ENCODE results near the gene KIAA1958.
A peak's percentile ranks its signal among the peaks of the same experiment; 100 is the strongest.
"Not testable (repeated sequence)": the region's sequence is repeated elsewhere in the genome, so short reads cannot be mapped to it uniquely, and the experiment has no call there.

KIAA1958 gene

DNA sequence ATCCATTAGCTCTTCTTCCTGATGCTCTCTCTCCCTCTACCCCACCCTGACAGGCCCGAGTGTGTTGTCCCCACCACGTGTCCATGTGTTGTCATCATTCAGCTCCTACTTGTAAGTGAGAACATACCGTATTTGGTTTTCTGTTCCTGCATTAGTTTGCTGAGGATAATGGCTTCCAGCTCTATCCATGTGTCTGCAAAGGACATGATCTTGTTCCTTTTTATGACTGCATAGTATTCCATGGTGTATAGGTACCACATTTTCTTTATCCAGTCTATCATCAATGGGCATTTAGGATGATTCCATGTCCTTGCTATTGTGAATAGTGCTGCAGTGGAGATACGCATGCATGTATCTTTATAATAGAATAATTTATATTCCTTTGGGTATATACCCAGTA is 186.6 kb downstream of the KIAA1958 start:
- DNase-seq: not testable (repeated sequence)

DNA sequence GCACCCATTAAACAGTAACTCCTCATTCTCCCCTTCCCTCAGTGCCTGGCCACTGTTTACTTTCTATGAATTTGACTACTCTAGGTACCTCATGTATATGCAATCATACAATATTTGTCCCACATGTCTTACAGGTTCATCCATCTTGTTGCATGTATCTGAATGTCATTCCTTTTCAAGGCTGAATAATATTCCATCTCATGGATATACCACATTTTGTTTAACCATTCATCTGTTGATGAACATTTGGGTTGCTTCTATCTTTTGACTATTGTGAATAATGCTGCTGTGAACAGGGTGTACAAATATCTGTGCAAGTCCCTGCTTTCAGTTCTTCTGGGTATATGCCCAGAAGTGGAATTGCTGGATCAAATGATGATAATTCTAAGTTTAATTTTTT is 190.4 kb downstream of the KIAA1958 start:
- DNase-seq: no peak

DNA sequence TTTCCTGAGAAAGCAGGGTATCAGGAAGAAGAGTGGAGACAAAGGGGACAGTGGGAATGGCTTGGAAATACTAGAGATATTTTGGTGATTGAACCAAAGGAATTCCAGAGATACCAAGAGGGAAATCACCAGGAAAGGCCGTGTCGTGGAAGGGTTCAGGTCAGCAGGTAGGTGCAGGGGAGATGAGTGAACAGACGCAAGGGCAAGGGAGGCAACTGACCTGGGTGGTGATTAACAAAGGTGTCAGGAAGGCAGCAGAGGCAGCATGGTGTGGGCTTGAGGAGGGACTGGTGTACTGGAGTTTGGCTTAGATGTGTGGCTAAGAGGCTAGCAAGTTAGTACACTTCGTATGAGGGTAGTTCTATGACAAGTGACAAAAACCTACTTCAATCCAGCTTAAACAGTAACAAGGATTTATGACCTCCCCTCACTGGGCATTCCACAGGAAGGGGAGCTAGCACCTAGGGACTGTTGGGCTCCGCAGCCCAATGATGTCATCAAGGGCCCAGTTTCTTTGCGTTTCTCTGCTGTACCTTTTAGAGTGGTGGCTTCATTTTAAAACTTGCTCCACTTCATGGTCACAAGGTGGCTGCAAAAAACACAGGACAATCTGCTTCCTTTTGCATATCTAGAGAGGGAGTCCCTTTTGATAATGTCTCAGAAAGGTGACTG is 194.2 kb downstream of the KIAA1958 start:
- DNase-seq: no peak

DNA sequence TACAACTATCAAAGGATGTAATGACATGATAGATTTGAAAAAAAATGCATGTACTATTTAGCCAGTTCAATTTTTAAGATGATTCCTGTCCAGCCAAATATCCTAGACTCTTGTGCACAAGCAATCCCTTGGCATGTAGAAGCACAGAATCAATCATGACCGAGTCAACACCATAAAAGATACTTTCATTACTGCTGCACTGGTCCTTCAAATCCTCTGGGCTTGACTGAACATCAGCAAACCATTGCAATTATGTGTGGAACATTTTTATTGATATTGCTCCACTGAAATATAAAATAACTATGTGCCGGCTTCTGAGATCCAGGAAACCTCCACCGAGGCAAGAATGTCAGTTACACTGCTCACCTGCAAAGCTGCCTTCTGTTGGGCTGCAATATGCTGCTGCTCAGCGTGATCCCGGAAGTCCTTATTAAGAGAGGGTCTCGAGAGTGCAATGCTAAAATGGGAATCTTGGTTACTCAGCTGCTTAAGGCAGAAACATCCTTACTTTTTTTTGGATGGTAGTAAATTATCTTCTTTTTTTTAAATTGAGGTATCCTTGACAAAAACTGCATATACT is 202.6 kb downstream of the KIAA1958 start:
- DNase-seq: no peak

DNA sequence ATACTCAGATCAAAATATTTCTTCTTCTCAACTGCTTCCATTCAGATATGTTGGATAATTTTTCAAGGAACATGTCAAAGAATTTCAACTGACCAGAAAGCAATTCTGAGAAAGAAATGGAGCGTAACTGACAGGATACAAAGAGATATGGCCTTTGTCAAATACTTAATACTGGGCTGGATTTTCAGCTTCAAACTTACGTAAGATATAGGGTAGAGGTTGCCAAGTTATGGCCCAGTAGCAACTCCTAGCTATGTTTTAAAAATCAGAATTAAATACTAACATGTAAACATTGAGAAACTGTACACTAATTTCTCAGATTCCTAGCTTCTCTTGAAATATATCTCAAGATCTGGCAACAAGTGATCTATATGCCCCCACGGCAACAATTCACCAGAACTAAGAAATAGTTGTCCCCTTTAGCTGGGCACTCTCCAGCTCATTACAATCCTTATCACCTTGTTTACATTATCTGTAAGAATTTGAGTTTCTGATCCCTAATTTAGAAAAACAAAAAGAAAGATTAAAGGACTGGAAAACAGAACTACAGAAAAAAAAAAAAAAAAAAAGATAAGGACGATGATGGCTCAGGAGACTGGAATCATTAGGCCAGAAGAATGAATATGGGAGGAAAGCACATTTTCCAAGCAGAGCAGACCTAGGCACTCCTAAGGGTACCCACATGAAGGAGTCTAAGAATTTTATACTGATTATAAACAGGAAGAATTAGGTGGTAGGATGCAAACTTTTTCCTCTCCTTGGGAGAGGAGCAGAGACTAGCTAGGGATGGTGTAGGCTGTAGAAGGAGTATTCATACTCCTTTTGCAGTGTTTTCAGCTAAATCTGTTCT is 208.3 kb downstream of the KIAA1958 start:
- DNase-seq: no peak

DNA sequence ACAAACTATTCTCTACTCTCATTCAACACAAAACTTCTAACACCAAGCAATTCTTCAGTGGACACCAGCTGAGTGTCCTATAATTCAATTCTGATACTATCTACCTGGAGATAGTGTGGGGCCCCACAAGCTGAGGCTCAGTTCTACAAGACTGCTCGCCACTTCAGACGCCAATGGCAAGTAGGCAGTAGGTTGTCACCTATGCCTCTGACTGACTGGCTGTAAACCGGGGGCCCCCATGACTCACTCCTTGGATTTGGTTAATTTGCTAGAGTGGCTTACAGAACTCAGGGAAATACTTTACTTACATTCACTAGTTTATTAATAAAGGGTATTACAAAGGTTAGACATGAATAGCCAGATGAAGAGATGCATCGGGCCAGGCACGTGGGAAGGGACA is 209.8 kb downstream of the KIAA1958 start:
- DNase-seq: no peak

DNA sequence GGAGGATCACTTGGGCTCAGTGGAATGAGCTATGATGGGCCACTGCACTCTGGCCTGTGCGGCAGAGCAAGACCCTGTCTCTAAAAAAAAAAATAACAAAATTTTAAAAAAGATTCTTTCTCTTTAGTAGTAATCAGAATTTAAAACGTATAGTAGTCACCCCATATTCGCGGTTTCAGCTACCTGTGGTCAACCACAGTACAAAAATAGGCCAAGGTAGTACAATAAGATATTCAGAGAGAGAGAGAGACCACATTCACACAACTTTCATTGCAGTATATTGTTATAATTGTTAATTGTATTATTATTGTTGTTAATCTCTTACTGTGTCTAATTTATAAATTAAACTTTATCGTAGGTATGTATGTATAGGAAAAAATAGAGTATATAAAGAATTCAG is 212.6 kb downstream of the KIAA1958 start:
- no peak for DNase-seq

DNA sequence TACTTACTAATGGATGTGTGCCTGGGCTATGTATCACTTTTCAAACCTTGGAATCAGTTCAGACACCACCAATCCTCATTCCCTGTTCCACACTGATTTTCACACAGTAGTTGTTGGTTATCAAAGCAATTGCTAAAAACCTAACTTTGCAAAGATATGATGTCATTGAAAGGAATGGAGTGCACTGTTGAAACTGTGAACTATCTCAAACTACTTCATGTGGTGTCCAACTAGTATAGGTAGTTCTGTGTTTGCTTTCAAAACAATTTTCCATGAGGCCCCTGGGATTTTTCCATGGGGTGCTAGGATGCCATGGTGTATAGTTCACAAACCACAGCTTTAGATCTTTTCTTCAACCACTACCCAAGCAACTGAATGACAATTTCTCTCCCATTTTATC is 213.5 kb downstream of the KIAA1958 start:
- DNase-seq: no peak

DNA sequence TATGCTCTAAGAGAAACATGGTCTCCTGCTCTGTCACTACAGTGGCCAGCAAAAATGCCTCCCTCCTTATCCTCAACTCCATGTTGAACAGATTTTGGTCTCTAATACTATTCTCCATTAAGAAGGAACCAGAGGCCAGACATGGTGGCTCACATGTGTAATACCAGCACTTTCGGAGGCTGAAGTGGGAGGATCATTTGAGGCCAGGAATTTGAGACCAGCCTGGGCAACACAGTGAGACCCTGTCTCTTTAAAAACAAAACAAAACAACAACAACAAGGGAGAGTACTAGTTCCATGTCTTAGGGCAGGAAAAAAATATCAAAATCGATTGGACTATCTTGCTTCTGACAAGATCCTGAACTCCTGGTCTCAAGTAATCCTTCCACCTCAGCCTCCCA is 216.7 kb downstream of the KIAA1958 start:
- DNase-seq: no peak

DNA sequence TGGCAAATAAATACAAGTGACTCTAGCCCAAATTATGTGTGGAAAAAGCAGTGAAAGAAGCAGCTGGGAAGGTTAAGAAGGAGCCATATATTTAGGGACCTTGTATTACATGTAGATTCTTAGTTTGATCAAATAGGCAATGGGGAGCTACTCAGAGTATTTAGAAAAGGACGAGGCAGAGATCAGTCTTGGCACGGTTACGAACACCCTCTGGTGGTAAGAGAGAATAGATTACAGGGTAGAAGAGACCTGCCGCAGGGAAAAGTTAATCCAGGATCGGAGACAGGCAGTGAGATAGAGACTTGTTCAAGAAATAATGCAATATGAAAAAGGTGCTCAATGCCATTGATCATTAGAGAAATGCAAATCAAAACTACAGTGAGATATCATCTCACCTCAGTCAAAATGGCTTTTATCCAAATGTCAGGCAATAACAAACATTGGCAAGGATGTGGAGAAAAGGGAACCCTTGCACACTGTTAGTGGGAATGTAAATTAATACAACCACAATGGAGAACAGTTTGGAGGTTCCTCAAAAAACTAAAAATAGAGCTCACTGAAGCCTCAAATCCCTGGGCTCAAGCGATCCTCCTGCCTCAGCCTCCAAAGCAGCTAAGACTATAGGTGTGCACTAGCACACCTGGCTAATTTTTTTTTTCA is 219.3 kb downstream of the KIAA1958 start:
- no peak for DNase-seq

DNA sequence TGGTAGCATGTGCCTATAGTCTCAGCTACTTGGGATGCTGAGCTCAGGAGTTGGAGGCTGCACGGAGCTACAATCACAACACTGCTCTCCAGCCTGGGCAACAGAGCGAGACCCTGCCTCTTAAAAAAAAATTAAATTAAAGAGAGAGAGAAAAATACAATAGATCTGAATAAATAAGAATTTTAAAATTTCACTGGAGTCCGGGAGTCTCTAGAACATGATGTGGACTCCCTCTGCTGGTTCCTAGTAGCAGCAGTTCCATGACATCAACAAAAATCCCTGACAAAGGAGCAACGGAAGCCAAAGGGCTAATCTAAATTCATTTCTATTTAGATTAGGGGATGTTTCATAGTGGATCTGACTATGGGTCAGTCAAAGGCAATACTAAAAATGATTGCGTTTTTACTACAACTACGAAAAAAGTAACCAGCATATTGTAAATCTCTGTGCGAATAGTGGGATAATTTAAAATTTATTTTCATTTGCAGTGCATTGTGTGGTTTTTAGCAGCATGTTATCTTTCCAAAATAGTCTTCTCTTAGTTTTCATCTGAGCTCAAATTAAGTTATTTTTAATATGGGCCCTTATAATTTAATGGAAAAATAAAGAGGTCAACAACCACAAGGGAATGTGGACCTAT is 224.5 kb downstream of the KIAA1958 start:
- no peak for DNase-seq

DNA sequence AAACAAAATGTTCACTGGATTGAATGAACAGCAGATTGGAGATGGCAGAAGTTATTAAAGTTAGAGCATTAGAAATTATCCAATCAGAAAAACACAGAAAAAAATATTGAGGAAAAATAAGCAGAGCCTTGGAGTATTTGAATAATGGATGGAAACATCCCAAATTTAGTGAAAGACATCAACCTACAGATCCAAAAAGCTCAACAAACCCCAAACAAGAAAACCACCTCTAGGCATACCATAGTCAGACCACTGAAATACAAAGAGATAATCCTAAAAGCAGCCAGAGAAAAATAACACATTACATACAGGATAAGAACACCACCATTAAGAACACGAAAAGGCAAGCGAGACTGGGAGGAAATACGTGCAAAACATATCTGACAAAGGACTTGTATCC is 226.1 kb downstream of the KIAA1958 start:
- DNase-seq: no peak

DNA sequence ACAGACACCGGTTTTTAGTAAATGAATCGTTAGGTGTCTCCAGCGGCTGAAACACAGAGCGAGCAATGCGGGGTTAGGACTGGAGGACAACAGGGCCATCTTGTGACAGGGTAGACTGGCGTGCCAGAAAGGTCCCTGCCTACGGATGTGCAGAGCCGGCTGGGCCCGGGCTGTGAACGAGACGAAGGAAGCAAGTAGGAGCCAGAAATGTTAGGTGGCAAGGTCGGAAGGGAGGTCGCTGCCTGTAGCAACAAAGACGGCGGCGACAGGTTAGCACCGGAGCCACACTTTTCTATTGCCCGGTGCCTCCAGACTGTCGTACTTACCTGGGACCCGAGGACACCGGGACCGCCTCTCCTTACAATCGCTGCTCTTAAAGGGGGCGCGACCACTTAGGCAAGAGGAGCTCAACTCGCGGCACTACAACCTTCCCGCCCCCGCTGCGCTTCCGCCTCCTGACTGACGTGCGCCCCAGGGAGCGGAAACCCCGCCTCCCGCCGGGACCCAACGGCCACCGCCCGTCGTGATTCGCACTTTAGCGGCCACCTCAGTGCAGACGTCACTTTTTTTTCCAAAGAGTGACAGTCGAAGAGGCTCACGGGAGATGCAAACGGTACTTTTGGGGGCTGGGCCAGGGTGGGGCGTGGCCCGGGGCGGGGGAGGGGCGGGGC is 231.2 kb downstream of the KIAA1958 start, which contains the start of gene INIP:
INIP (minus strand) TSS at position 457 of the 671 bp plus-strand sequence. CDS start 1,632 bp downstream, outside the sequence.
- peak; percentile 98 for DNase-seq
